Body of pancreas (tissue), 4 donors: ENCODE measurements around the gene SDCBP2.

Experiments used
- CTCF ChIP-seq, 7 experiments: fragments of 450-650 bp in 4 of 7; fragments of 200-600 bp in 3 of 7; sonication (generic) in 3 of 7; IDR thresholded peaks; one replicate each; pipeline ENCODE4 v1.5.1; 2016 to 2019; ENCODE audit warnings: antibody characterized with exemption in 7 of 7
- POLR2A ChIP-seq, 3 donors: fragments of 450-650 bp; IDR thresholded peaks; one replicate each; pipeline ENCODE4 v1.6.1; 2016; ENCODE audit warnings: antibody characterized with exemption in 3 of 3, mild to moderate bottlenecking in 2 of 3

- TF ChIP-seq CTCF (IDR thresholded peaks at IDR 0.05) = no peak
- TF ChIP-seq POLR2A (IDR thresholded peaks at IDR 0.05) = no peak
These were observed 31.5 kb downstream of the SDCBP2 start for GRCh38 chr20:1297486-1297885.
